Endothelial cell of umbilical vein (primary cell): ENCODE data around the gene SLC49A4. TPM values are rescaled to one million over a fixed set of nuclear protein-coding genes. Genes with fewer than 3 reads are reported as not detected.

ENCODE experiments used
- BruUV-seq: library from RNA; stranded (reverse); fragments of 400-500 nt; replicated peaks from 2 replicates; lab custom pipeline; 2021; lab: Mats Ljungman, UMichigan
- CTCF ChIA-PET: fragments of 300-600, 350-600 bp; sonication (Branson Sonifier 250); formaldehyde crosslinking; loops from one replicate; lab custom pipeline; 2021; ENCODE audit warnings: antibody characterized with exemption, inconsistent platforms; lab: Charles Lee
- POLR2A ChIA-PET: fragments of 300-600, 350-600 bp; sonication (Branson Sonifier 250); formaldehyde crosslinking; loops from one replicate; lab custom pipeline; 2021; ENCODE audit warnings: antibody characterized with exemption, inconsistent platforms; lab: Charles Lee
- DNase-seq: peaks from one replicate; pipeline ENCODE4 v3.0.0-alpha.2; 2011; ENCODE audit warnings: low read depth, low spot score
- FAIRE-seq: peaks from 2 replicates; lab custom pipeline; 2011; peaks lifted over from hg19 to GRCh38; lab: Jason Lieb, UNC
- H2AFZ ChIP-seq: 2 replicates; pipeline ENCODE4 v1.6.0; 2012; ENCODE audit warnings: low read depth, low read length, control low read depth, inconsistent platforms
- H3K27ac ChIP-seq: 2 replicates; pipeline ENCODE4 v1.5.1; 2011; ENCODE audit warnings: low read depth, mild to moderate bottlenecking, control low read depth, low read length, moderate library complexity; ENCODE audit not compliant: insufficient read depth
- H3K27me3 ChIP-seq, 2 experiments: 2 replicates each; pipeline versions ENCODE4 v1.6.0 to v1.6.1; 2011; ENCODE audit warnings: low read length in 2 of 2, mixed read lengths in 1 of 2; ENCODE audit not compliant: control insufficient read depth in 2 of 2, insufficient read depth in 2 of 2
- H3K36me3 ChIP-seq, 2 experiments: 2 replicates in 1 of 2; 3 replicates in 1 of 2; pipeline ENCODE4 v1.5.1; 2011; ENCODE audit warnings: low read length in 2 of 2, mild to moderate bottlenecking in 1 of 2, moderate library complexity in 1 of 2; ENCODE audit not compliant: control insufficient read depth in 2 of 2, insufficient read depth in 2 of 2; ENCODE audit errors: extremely low read depth in 1 of 2
- H3K4me1 ChIP-seq: 3 replicates; pipeline ENCODE4 v1.5.1; 2011; ENCODE audit warnings: mild to moderate bottlenecking, low read length; ENCODE audit not compliant: control insufficient read depth, insufficient read depth; ENCODE audit errors: extremely low read depth
- H3K4me2 ChIP-seq: 2 replicates; pipeline ENCODE4 v1.6.1; 2011; ENCODE audit warnings: low read length, control low read depth, mixed read lengths; ENCODE audit not compliant: insufficient read depth
- H3K4me3 ChIP-seq, 3 experiments: fragments of 200-600 bp in 1 of 3; sonication (generic), shearing (Covaris generic) in 1 of 3; replicated peaks in 1 of 3; 2 replicates each; pipeline ENCODE4 v1.5.1; 2011 to 2016; ENCODE audit warnings: control low read depth in 3 of 3, low read length in 3 of 3, mild to moderate bottlenecking in 2 of 3, inconsistent platforms in 1 of 3, low read depth in 1 of 3, moderate library complexity in 1 of 3; ENCODE audit not compliant: insufficient read depth in 1 of 3
- H3K79me2 ChIP-seq: 2 replicates; pipeline ENCODE4 v1.6.0; 2012; ENCODE audit warnings: low read length, inconsistent platforms; ENCODE audit not compliant: control insufficient read depth, insufficient read depth
- H3K9ac ChIP-seq: replicated peaks from 2 replicates; pipeline ENCODE3; 2011; ENCODE audit warnings: low read length, control low read depth; ENCODE audit not compliant: insufficient read depth; ENCODE audit errors: extremely low read depth
- H3K9me1 ChIP-seq: replicated peaks from 3 replicates; pipeline ENCODE4 v1.6.0; 2011; ENCODE audit warnings: mild to moderate bottlenecking, low read length; ENCODE audit not compliant: control insufficient read depth, insufficient read depth; ENCODE audit errors: extremely low read depth
- H3K9me3 ChIP-seq: replicated peaks from 2 replicates; pipeline ENCODE4 v1.5.1; 2012; ENCODE audit warnings: low read length, inconsistent platforms; ENCODE audit not compliant: control insufficient read depth, insufficient read depth
- H4K20me1 ChIP-seq: replicated peaks from 2 replicates; pipeline ENCODE3; 2011; ENCODE audit warnings: mild to moderate bottlenecking, low read length; ENCODE audit not compliant: control insufficient read depth, insufficient read depth; ENCODE audit errors: extremely low read depth
- CTCF ChIP-seq, 2 donors: IDR thresholded peaks; 1 replicate in 1 of 2; 2 replicates in 1 of 2; pipeline ENCODE4 v1.5.1; 2011; ENCODE audit warnings: low read length in 2 of 2, mild to moderate bottlenecking in 2 of 2, moderate library complexity in 2 of 2, control low read depth in 1 of 2, inconsistent platforms in 1 of 2, low read depth in 1 of 2; ENCODE audit not compliant: insufficient read depth in 1 of 2; ENCODE audit errors: extremely low read depth in 1 of 2
- FOS ChIP-seq: IDR thresholded peaks from 2 replicates; pipeline ENCODE4 v1.6.1; 2011; ENCODE audit warnings: mild to moderate bottlenecking, low read length, moderate library complexity, borderline replicate concordance; ENCODE audit not compliant: insufficient read depth
- MYC ChIP-seq: IDR thresholded peaks from one replicate; pipeline ENCODE4 v1.6.1; 2011; ENCODE audit warnings: mild to moderate bottlenecking, low read depth, low read length
- dilution Hi-C: fragments of 300-500 bp; cut with MboI; formaldehyde crosslinking; loops from one replicate; pipeline ENCODE4 v1.15.0; 2019; ENCODE audit warnings: low sequenced_read_pairs; ENCODE audit not compliant: extremely low pct_ligation_motif_present
- intact Hi-C: fragments of 100-400 bp; cut with micrococcal nuclease; formaldehyde crosslinking; loops from one replicate; pipeline ENCODE4 v1.10.0; 2022
- polyA plus RNA-seq, 4 experiments: library from polyadenylated mRNA; depleted of rRNA in 3 of 4; stranded (reverse) in 3 of 4; unstranded in 1 of 4; fragments of >200 nt; gene quantifications; 2 replicates each; pipeline versions ENCODE4 v1.2.1 to v1.2.3, GENCODE V29; 2011 to 2012; ENCODE audit warnings: missing spikeins in 1 of 4
- total RNA-seq: library from RNA; stranded (reverse); gene quantifications from 2 replicates; pipeline ENCODE4 v1.2.3, GENCODE V29; 2021

Gene SLC49A4
- total and polyA plus RNA-seq, 2 donors (not counting 3 experiments of a cell fraction or from before 2014, with no cell fraction given) = 10.9 to 11.6 TPM

DNA sequence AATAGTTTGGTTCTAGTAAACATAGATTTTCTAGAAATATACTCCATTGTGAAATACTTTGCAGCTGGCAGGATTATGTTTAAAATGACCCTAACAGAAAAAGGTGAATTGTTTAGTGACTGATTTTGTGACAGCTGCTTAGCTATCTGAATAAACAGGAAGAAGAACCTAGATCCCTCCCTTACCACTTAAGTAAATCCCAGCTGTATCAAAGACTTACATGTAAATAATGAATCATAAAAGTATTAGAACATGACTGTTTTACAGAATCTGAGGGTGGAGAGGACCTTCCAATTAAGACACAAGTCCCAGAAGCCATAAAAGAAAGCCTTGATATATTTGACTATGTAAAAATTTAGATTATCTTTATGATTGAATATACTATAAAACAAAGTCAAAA is 15.9 kb downstream of the SLC49A4 start:
- Histone ChIP-seq H4K20me1 (no peaks in the 10 kb centered on the region), H3K9ac (no peak overlapping the region), H3K9me1 (no peaks in the 10 kb centered on the region), H2AFZ (no peak overlapping the region), H3K4me2 (no peak overlapping the region), H3K4me3 (no peak overlapping the region), H3K36me3 (no peaks in the 10 kb centered on the region), H3K4me1 (no peaks in the 10 kb centered on the region), H3K27ac (no peak overlapping the region), H3K9me3 (no peaks in the 10 kb centered on the region), H3K79me2 (no peaks in the 10 kb centered on the region), H3K27me3 (no peaks in the 10 kb centered on the region)
- intact Hi-C loops = no loop called here
- no TSS peak for BruUV-seq
- FAIRE-seq (no peak), DNase-seq (no peak)
- POLR2A ChIA-PET = no interaction called here
- CTCF ChIA-PET = interaction anchor here (1.2 to 1.4 kb wide), 2 partner anchors 56 to 70 kb away, joined by 3 read pairs; no protein-coding TSS in a partner anchor
- dilution Hi-C loops = no loop called here
- TF ChIP-seq FOS (no peak), MYC (no peak)

DNA sequence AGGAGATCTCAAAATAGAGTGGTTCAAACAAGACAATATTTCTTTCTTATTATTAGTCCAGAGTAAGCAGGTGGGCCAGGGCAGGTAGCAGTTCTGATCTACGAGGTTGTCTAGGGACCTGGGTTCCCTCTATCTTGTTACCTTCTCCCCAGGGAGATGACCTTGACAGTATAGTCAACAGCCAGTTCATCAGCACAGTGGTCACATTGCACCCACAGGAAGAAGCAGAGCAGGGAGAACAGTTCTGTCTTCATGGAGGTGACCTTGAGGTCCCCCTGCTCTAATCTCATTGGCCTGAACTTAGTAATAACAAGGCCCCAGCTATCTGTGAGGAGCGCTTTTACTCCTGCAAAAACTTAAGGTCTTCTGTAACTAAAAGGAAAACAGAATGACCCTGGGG is 21.7 kb downstream of the SLC49A4 start:
- no peaks in the 10 kb centered on the region for H3K9me3 ChIP-seq
- ChIA-PET CTCF (no interaction called here), POLR2A (no interaction called here)
- no peak for TF ChIP-seq CTCF (IDR thresholded peaks at IDR 0.05; ENCODE audit: extremely low read depth in 1 of 2, insufficient read depth in 1 of 2, low read depth in 1 of 2, low read length in 2 of 2)
- no peak overlapping the region for H3K4me2 ChIP-seq
- no peaks in the 10 kb centered on the region for H3K9me1 ChIP-seq
- no peak overlapping the region for H3K4me3 ChIP-seq
- no TSS peak for BruUV-seq
- no peak overlapping the region for H3K27ac ChIP-seq
- no peaks in the 10 kb centered on the region for H3K4me1 ChIP-seq
- no peak overlapping the region for H3K9ac ChIP-seq
- H2AFZ ChIP-seq = no peak overlapping the region
- no peaks in the 10 kb centered on the region for H3K36me3 ChIP-seq
- DNase-seq = no peak
- no peaks in the 10 kb centered on the region for H4K20me1 ChIP-seq
- intact Hi-C loops = no loop called here
- FAIRE-seq = no peak
- no peaks in the 10 kb centered on the region for H3K79me2 ChIP-seq
- no peaks in the 10 kb centered on the region for H3K27me3 ChIP-seq
- dilution Hi-C loops = no loop called here
